ENCODE measurements around the gene HES5. TPM values are rescaled to one million over a fixed set of nuclear protein-coding genes. Genes with fewer than 3 reads are reported as not detected.
"Not testable (repeated sequence)": the region's sequence is repeated elsewhere in the genome, so short reads cannot be mapped to it uniquely, and the experiment has no call there.

HES5 gene, protein sequence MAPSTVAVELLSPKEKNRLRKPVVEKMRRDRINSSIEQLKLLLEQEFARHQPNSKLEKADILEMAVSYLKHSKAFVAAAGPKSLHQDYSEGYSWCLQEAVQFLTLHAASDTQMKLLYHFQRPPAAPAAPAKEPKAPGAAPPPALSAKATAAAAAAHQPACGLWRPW
- 1.3 TPM for total RNA-seq

DNA sequence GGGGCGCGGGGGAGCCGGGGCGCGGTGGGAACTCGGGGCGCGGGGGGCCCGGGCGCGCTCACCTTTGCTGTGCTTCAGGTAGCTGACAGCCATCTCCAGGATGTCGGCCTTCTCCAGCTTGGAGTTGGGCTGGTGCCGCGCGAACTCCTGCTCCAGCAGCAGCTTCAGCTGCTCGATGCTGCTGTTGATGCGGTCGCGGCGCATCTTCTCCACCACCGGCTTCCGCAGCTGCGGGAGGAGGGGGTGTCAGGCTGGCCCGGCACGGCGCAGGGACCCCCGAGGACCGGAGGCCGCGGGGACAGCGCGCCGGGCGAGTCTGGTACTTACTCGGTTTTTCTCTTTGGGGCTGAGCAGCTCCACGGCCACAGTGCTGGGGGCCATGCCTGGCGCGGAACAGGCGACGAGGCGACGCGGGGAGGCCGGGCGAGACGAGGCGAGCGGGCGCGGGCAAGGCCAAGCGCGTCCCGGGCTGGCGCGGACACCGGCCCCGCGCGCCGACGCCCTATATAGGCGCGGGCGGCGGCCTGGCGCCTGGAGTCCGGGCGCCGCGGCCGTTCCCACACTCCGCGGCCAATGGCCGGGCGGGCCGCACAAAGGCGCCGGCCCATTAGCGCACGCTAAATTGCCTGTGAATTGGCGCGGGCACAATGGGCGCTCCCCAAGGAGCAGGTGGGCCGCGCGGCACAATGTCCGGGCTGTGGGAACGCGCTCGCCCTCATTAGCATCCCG lies at the start of gene HES5:
TSS of gene HES5 (minus strand) at position 480 of the 729 bp plus-strand sequence. CDS start at position 381, 99 bp downstream.
- no peak for ATAC-seq

DNA sequence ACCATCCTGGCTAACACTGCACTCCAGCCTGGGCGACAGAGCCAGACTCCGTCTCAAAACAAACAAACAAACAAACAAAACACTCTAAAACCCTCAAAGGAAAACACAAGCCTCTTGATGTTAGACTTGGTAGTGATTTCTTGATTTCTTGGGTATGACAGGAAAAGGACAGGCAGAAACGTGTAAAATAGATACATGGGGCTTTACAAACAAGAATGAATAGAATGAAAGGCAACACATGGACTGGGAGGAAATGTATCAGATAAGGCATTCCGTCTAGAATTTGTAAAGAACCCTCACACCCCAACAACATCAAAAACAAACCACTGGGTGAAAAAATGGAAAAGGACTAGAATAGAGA lies 48.7 kb upstream of the HES5 start:
- ATAC-seq, result no peak

GRCh38 chr1:2577565-2578075 lies 47.6 kb upstream of the HES5 start:
- peak; percentile 6 for ATAC-seq

DNA sequence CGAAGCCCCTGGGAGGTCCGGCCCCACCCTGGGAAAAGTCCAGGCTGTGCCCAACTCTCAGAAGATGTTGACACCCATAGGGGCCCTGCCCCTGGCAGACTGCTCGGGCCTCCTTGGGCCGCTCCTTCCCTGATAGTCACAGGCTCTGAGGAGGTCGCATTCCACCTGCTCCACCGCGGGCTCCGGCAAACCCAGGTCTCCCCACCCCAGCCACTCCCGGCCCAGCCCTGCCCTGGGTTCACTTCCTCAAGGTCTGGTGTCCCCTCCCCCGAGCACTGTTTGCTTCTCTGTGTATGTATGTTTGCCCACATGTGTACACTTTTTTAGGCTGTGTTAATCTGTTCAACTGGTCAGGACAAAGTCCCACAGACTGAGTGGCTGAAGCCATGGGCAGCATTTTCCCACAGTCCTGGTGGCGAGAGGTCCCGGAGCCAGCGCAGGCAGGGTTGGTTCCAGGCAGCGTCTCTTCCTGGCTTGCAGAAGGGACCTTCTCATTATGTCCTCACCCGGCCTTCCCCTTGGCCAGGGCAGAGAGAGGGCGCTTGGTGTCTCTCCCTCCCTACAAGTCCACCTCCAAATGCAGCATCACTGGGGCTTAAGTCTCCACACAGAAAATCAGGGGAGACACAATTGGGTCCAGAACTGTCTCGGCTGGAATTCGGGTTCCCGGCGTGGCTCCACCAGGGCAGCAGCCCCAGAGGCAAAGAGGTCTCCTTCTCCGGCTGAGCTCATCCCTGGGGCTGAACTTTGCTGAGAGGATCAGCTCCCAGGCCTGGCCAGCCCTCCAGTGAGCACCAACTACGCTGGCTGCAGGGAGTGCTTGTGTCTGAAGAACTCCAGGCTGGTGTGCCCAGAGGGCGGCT lies 46.0 kb upstream of the HES5 start:
- ATAC-seq, result peak; percentile 42

DNA sequence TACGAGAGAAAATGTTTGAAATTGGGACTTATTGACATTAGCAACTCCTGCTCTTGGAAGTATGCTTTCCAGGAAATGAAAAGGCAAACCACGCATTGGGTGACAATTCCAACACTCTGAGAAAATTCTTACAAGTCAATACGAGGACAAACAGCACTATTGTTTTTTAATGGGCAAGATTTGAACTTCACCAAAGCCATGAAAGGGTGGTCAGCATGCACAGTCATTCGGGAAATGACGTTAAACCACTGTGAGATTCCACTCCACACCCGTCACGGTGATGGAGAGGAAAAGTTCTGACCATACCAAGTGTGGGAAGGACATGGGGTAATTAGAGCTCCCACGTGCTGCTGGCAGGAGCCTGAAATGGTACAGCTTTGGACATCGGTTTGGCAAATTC lies 44.3 kb upstream of the HES5 start:
- ATAC-seq, result no peak

DNA sequence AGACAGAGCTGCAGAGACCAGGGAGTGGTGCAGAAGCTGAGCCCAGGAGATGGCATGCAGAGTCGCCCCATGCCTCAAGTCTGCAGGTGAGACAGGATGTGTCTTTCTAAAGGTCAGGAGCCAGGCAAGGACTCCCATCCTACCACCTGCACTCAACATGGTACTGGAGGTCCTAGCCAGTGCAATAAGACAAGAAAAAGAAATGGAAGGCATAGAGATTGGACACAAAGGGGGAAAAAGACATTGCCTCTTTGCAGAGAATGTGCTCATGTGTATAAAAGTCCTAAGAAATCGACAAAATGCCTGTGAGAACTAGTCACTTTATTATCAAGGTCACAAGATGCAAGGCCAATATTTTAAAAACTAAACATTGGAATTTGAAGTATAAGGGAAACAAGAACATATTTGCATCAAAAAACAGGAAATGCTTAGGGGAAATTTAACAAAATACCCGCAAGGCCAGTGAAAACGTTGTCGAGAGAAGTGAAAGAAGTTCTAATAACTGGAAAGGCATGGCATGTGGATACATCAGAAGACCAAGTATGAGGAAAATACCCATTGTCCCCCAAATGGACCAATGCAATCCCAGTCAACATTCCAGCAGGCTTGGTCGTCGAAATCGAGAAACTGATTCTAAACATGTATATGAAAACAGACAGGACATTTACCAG lies 43.3 kb upstream of the HES5 start:
- ATAC-seq, result no peak

GRCh38 chr1:2571348-2571747 lies 41.3 kb upstream of the HES5 start:
- ATAC-seq, result no peak

GRCh38 chr1:2570332-2570731 lies 40.3 kb upstream of the HES5 start:
- ATAC-seq, result no peak

DNA sequence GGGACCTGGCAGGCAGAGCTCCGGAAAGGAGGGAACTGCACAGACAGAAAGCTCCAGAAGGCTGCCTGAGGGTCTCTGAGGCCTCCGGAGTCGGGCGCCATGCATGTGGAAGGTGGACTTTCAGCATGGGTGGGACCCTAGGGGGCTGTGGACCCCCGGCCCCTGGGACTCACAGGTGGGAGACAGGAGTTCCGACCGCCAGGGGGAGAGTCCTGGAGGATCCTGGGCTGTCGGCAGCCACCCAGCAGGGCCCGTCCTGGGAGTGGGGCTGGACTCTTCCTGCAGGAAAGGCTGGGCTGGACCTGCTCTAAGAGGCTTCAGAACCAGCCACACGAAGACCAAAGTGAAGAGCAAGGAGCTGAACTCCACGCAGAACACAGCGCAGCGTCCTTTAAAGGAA lies 39.6 kb upstream of the HES5 start:
- ATAC-seq, result not testable (repeated sequence)

- no peak for ATAC-seq
Observed at GRCh38 chr1:2569060-2569459, 39.0 kb upstream of the HES5 start.

- not testable (repeated sequence) for ATAC-seq
Observed at GRCh38 chr1:2568187-2568816, 38.2 kb upstream of the HES5 start.

- no peak for ATAC-seq
Observed at GRCh38 chr1:2567083-2567679, 37.1 kb upstream of the HES5 start.

GRCh38 chr1:2566101-2567045 lies 36.3 kb upstream of the HES5 start:
- ATAC-seq, result no peak

DNA sequence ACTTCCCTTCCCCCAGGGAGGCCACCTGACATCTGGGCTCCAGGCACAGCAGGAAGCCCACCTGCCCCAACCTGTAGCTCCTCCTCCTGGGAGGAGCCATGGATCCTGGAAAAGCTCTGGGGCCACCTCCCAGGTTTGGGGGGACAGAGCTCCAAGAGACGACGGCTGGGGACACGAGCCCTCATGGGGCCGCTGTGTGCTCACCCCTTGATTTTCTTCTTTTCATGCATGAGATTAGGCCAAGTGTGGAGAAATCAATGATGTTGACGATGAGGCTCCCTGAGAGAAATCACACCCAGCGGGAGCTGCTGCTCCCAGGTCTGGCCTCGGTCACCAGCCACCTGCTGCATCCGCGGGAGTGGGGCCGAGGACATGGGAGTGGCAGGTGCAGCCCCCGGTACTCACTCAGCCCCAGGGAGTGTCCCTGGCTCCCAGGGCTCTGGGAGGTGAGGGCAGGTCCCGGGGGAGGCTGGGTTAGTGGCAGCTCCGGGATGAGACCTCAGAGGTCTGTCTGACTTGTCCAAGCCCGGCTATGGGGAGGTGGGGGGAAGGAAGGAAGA lies 34.8 kb upstream of the HES5 start:
- no peak for ATAC-seq

GRCh38 chr1:2564006-2564814 lies 34.1 kb upstream of the HES5 start:
- no peak for ATAC-seq

DNA sequence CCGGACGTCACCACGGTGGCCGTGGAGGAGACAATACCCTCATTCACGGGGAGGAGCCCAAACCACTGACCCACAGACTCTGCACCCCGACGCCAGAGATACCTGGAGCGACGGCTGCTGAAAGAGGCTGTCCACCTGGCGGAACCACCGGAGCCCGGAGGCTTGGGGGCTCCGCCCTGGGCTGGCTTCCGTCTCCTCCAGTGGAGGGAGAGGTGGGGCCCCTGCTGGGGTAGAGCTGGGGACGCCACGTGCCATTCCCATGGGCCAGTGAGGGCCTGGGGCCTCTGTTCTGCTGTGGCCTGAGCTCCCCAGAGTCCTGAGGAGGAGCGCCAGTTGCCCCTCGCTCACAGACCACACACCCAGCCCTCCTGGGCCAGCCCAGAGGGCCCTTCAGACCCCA lies 33.1 kb upstream of the HES5 start:
- ATAC-seq, result no peak

GRCh38 chr1:2561898-2562895 lies 32.1 kb upstream of the HES5 start:
- ATAC-seq, result no peak

DNA sequence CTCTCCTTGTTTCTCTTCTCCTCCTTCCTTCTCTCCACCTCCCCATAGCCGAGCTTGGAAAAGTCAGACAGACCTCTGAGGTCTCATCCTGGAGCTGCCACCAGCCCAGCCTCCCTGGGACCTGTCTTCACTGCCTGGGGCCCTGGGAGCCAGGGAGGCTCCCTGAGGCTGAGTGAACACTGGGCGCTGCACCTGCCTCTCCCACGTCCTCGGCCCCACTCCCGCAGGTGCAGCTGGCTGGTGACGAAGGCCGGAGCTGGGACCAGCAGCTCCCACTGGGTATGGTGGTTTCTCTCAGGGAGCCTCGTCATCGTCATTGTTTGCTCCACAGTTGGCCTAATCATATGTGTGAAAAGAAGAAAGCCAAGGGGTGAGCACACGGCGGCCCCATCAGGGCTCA lies 31.4 kb upstream of the HES5 start:
- no peak for ATAC-seq
